ENCODE results near the gene STRN4. TPM values are rescaled to one million over a fixed set of nuclear protein-coding genes. Genes with fewer than 3 reads are reported as not detected.

STRN4 gene
- total and polyA plus RNA-seq, 9 of the 15 experiments (the other 6 are each of a cell fraction or from before 2014, with no cell fraction given): 0.62 to 83.7 (median 36.9) TPM

GRCh38 chr19:46786236-46787039 is 40.2 kb upstream of the STRN4 start (continued):
- TF ChIP-seq, protein P1, sequence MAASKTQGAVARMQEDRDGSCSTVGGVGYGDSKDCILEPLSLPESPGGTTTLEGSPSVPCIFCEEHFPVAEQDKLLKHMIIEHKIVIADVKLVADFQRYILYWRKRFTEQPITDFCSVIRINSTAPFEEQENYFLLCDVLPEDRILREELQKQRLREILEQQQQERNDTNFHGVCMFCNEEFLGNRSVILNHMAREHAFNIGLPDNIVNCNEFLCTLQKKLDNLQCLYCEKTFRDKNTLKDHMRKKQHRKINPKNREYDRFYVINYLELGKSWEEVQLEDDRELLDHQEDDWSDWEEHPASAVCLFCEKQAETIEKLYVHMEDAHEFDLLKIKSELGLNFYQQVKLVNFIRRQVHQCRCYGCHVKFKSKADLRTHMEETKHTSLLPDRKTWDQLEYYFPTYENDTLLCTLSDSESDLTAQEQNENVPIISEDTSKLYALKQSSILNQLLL (CRISPR knock-in tag; IDR thresholded peaks at IDR 0.05; ENCODE audit: borderline replicate concordance): no peak
- peak; percentile 27; the same call in 1 of the 2 replicates for TF ChIP-seq ERF (CRISPR knock-in tag; IDR thresholded peaks at IDR 0.05)
- TF ChIP-seq, protein P2, sequence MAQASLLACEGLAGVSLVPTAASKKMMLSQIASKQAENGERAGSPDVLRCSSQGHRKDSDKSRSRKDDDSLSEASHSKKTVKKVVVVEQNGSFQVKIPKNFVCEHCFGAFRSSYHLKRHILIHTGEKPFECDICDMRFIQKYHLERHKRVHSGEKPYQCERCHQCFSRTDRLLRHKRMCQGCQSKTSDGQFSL (CRISPR knock-in tag; IDR thresholded peaks at IDR 0.05): peak; percentile 90
- TF ChIP-seq, protein P2 (tag; IDR thresholded peaks at IDR 0.05): peak in 1 of 2 experiments; percentile 88; a peak in 2 of 4 replicates
- TF ChIP-seq NFIC (IDR thresholded peaks at IDR 0.05): peak; percentile 63
- TF ChIP-seq PHF20 (IDR thresholded peaks at IDR 0.05; ENCODE audit: partially characterized antibody): no peak
- peak; percentile 94 for TF ChIP-seq ELF1 (tag; IDR thresholded peaks at IDR 0.05)
- TF ChIP-seq CHD4 (IDR thresholded peaks at IDR 0.05; ENCODE audit: insufficient read depth, insufficient replicate concordance, low read depth, low read length, poor library complexity, severe bottlenecking): peak; percentile 40
- peak; percentile 96 for TF ChIP-seq C11orf30 (IDR thresholded peaks at IDR 0.05; ENCODE audit: low read depth)
- no peak for TF ChIP-seq TEAD4 (IDR thresholded peaks at IDR 0.05; ENCODE audit: low read length)
- no peak for TF ChIP-seq TEAD4 (CRISPR knock-in tag; IDR thresholded peaks at IDR 0.05; ENCODE audit: borderline replicate concordance)
- TF ChIP-seq ZNF232 (CRISPR knock-in tag; IDR thresholded peaks at IDR 0.05): no peak
- no peak for TF ChIP-seq PHTF2 (CRISPR knock-in tag; IDR thresholded peaks at IDR 0.05)
- no peak for TF ChIP-seq NFYB (IDR thresholded peaks at IDR 0.05; ENCODE audit: extremely low read depth, insufficient read length)
- peak; percentile 38; the same call in 1 of the 2 replicates for TF ChIP-seq TOE1 (IDR thresholded peaks at IDR 0.05; ENCODE audit: borderline replicate concordance)
- no peak for TF ChIP-seq TOE1 (CRISPR knock-in tag; IDR thresholded peaks at IDR 0.05; ENCODE audit: borderline replicate concordance, low read depth)
- TF ChIP-seq HDGF (IDR thresholded peaks at IDR 0.05): no peak
- TF ChIP-seq RBBP5 (IDR thresholded peaks at IDR 0.05; ENCODE audit: borderline replicate concordance, insufficient read depth, low read length, poor library complexity, severe bottlenecking): no peak
- no peak for TF ChIP-seq ZNF347 (CRISPR knock-in tag; IDR thresholded peaks at IDR 0.05; ENCODE audit: low read depth)
- no peak for TF ChIP-seq GTF2A2 (tag; IDR thresholded peaks at IDR 0.05)
- TF ChIP-seq SMAD3 (CRISPR knock-in tag; conservative IDR thresholded peaks at IDR 0.05): no peak; the same call in 1 of the 2 replicates
- 0 out of 2 replicates have a peak, but pooled peaks have one; percentile 9 for TF ChIP-seq CEBPG (CRISPR knock-in tag; IDR thresholded peaks at IDR 0.05)
- no peak for TF ChIP-seq CEBPG (tag; conservative IDR thresholded peaks at IDR 0.05 in 1 of 2, IDR thresholded peaks at IDR 0.05 in 1 of 2)
- TF ChIP-seq GATA2 (CRISPR knock-in tag; IDR thresholded peaks at IDR 0.05): peak; percentile 89
- no peak for TF ChIP-seq RFX5 (IDR thresholded peaks at IDR 0.05; ENCODE audit: low read depth, low read length)
- no peak for TF ChIP-seq SMARCA5 (IDR thresholded peaks at IDR 0.05)
- TF ChIP-seq ZNF224 (CRISPR knock-in tag; IDR thresholded peaks at IDR 0.05): no peak
- 0 out of 2 replicates have a peak, but pooled peaks have one; percentile 11 for TF ChIP-seq NR1H2 (CRISPR knock-in tag; IDR thresholded peaks at IDR 0.05)
- TF ChIP-seq RFX7 (CRISPR knock-in tag; IDR thresholded peaks at IDR 0.05): no peak
